Peyer's patch (tissue), 4 donors: ENCODE measurements around the gene TDRD7.

Experiments
- POLR2A ChIP-seq, 2 donors: fragments of 450-650 bp; IDR thresholded peaks; one replicate each; pipeline ENCODE4 v1.5.1; 2017; ENCODE audit warnings: antibody characterized with exemption in 2 of 2, mild to moderate bottlenecking in 2 of 2, moderate library complexity in 2 of 2
- TF ChIP-seq, protein P1 (sequence below), 6 experiments: fragments of 450-650 bp in 4 of 6; fragments of 200-600 bp in 2 of 6; sonication (generic) in 1 of 6; IDR thresholded peaks; one replicate each; pipeline ENCODE4 v1.5.1; 2017 to 2019; ENCODE audit warnings: antibody characterized with exemption in 6 of 6, mild to moderate bottlenecking in 3 of 6, moderate library complexity in 1 of 6

DNA sequence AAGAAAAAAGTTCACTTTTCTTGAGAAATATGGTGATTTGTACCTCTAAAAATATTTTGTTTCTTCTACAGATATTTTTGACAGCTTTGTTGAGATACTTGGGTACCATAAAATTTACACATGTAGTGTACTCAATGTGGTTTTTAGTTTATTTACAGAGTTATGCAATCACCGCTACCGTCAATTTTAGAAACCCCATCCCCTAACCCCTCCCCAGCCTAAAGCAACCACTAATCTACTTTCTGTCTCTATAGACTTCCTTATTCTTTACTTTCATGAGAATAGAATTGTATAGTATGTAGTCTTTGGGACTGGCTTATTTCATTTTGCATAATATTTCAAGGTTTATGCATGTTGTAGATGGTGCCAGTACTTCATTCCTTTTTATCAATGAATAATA, 45.0 kb upstream of the TDRD7 start:
- TF ChIP-seq, protein P1, sequence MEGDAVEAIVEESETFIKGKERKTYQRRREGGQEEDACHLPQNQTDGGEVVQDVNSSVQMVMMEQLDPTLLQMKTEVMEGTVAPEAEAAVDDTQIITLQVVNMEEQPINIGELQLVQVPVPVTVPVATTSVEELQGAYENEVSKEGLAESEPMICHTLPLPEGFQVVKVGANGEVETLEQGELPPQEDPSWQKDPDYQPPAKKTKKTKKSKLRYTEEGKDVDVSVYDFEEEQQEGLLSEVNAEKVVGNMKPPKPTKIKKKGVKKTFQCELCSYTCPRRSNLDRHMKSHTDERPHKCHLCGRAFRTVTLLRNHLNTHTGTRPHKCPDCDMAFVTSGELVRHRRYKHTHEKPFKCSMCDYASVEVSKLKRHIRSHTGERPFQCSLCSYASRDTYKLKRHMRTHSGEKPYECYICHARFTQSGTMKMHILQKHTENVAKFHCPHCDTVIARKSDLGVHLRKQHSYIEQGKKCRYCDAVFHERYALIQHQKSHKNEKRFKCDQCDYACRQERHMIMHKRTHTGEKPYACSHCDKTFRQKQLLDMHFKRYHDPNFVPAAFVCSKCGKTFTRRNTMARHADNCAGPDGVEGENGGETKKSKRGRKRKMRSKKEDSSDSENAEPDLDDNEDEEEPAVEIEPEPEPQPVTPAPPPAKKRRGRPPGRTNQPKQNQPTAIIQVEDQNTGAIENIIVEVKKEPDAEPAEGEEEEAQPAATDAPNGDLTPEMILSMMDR (IDR thresholded peaks at IDR 0.05) = no peak
- no peak for TF ChIP-seq POLR2A (IDR thresholded peaks at IDR 0.05)
